AG09309 (cell line): ENCODE results near the gene GFPT2.

Source experiments
- DNase-seq: peaks from one replicate; pipeline ENCODE4 v3.0.0-alpha.2; 2010; ENCODE audit warnings: low read depth
- H3K4me3 ChIP-seq: 2 replicates; pipeline ENCODE4 v1.5.1; 2011; ENCODE audit warnings: mild to moderate bottlenecking, low read depth, low read length, moderate library complexity; ENCODE audit not compliant: control insufficient read depth
- CTCF ChIP-seq: IDR thresholded peaks from 2 replicates; pipeline ENCODE4 v1.5.1; 2011; ENCODE audit warnings: mild to moderate bottlenecking, low read depth, low read length, inconsistent platforms; ENCODE audit not compliant: insufficient read depth, control insufficient read depth; ENCODE audit errors: missing control alignments

Gene GFPT2

GRCh38 chr5:180334751-180335613 lies 18.2 kb downstream of the GFPT2 start:
- TF ChIP-seq CTCF, result no peak

DNA sequence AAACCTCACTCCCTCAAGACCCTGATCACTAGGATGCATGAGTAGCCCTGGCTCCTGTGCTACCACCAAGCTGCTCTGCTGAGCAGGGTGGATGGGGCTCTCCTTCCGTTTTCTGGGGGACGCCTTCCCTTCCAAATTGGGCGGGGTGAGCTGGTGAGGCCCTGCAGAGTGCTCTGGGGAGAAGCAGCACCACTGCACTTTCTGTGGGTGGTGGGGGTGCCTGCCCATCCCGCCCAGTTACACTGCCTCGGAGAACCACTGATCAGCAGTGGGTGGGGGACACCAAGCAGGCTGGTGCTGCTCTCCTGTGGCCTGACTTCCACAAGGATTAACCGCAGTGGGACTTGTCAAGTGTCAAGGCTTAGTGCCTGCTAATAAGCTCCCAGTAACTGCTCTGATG lies 19.0 kb downstream of the GFPT2 start:
- no peak for TF ChIP-seq CTCF
- no peak overlapping the region for H3K4me3 ChIP-seq
- DNase-seq, result no peak

More at GRCh38 chr5:180334751-180335613, 18.2 kb downstream of the GFPT2 start:
- no peak for DNase-seq
- H3K4me3 ChIP-seq, result no peak overlapping the region

DNA sequence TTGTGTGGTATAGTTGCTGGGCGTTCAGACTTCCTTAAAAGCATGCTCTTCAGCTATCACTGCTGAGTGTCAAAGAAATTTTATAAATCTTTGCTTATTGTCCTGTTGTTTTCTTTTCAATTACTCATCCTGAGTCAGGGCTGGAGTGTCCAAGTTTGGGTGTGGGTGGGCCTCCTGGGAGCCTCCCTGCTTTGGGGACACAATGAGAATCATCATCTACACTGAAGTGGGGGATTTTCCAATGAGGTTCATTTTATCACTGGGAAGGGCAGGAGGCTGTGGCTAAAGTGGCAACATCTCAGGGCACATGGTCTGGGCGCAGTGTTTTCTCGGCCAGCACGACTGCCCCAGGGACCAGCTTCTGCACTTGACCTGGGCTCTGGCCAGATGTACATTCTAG lies 19.5 kb downstream of the GFPT2 start:
- no peak for DNase-seq
- H3K4me3 ChIP-seq, result no peak overlapping the region
- TF ChIP-seq CTCF, result no peak

DNA sequence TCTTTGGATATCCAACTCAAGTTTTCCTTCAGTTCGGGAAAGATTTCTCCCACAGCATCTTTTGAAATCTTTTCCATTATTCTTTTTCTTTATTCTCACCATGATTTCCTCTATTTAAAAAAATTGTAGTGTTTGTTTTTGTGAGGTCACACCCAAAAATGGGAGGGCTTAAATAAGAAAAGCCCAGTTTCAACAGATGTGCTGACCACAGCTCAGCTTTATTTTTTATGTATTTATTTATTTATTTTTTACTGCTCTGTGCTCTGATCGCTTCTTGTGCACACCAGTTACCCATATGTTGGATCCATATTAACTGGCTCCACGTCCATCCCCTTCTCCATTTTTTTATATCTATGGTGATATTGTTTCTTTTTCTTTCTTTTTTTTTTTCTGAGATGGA lies 20.3 kb downstream of the GFPT2 start:
- H3K4me3 ChIP-seq, result no peak overlapping the region
- DNase-seq, result no peak
- no peak for TF ChIP-seq CTCF

GRCh38 chr5:180332051-180332517 lies 21.1 kb downstream of the GFPT2 start:
- DNase-seq, result no peak
- H3K4me3 ChIP-seq, result no peak overlapping the region
- peak; percentile 40 for TF ChIP-seq CTCF

- no peak for TF ChIP-seq CTCF
- H3K4me3 ChIP-seq, result no peak overlapping the region
- no peak for DNase-seq
Observed at GRCh38 chr5:180331647-180331950, 21.5 kb downstream of the GFPT2 start.
